ENCODE measurements around the gene AGAP2. TPM values are rescaled to one million over a fixed set of nuclear protein-coding genes. Genes with fewer than 3 reads are reported as not detected.

Gene AGAP2
- total RNA-seq: 2.1 TPM

DNA sequence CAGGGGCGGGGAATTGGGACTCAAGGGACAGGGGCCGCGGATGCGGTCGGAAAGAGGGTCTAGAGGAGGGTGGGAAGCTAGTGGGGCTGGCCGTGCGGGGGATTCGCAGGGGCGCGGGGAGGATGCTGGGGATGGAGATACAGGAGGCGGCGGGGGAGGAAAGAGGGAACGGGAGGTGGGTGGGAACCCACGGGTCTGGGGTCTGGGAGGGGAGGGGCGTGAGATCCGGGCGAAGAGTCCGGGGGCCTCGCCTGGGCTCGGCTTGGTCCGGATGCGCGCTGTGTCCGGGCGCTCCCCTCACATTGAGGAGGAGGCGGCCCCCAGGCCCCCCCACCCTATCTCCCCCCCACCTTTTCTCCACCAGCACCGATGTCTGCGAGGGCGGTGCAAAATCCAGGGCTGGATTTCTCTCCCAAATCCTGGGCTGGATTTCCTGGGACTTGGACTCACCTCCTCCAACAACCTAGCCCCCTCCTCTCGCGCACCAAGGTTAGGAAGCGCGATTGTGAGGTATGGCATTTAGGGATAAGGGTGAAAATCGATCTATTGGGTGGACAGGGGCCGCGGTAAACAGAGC, at the start of gene AGAP2:
TSS of gene AGAP2 (minus strand) at position 82 of the 577 bp plus-strand sequence. CDS start 496 bp downstream, outside the sequence.
- Histone ChIP-seq H3K27me3 (ENCODE audit: control insufficient read depth in 3 of 3, insufficient read depth in 3 of 3, low read length in 3 of 3) (peaks cover 41 to 68% (median 61%) of the 10 kb centered on the region in 3 donors), H3K9ac (ENCODE audit: low read depth in 1 of 3, low read length in 3 of 3) (peak within 1 kb of the TSS in 1 of 3 donors; percentile 72), H3K4me1 (ENCODE audit: control insufficient read depth in 3 of 3, insufficient read depth in 3 of 3, low read length in 3 of 3) (peaks cover 18 to 34% (median 23%) of the 10 kb centered on the region in 3 donors)

DNA sequence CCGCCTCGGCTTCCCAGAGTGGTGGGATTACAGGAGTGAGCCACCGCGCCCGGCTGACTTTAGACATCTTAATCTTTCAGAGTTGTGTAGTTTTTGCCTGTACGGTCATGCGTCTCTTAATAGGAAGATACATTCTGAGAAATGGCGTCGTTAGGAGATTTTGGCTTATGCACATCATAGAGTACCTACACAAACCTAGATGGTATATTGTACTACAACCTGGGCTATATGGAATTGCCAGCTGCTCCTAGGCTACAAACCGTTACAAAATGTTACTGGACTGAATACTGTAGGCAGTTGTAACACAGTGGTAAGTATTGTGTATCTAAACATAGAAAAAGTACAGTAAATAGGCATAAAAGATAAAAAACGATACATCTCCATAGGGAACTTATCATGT, 45.3 kb upstream of the AGAP2 start:
- no peaks in the 10 kb centered on the region for H3K27me3 ChIP-seq (ENCODE audit: control insufficient read depth in 3 of 3, insufficient read depth in 3 of 3, low read length in 3 of 3)
- H3K4me1 ChIP-seq (ENCODE audit: control insufficient read depth in 3 of 3, insufficient read depth in 3 of 3, low read length in 3 of 3): peaks cover 8 to 19% (median 10%) of the 10 kb centered on the region in 3 donors
- no peak overlapping the region for H3K4me3 ChIP-seq (ENCODE audit: low read length in 3 of 3)
- H3K36me3 ChIP-seq (ENCODE audit: control insufficient read depth in 3 of 3, insufficient read depth in 3 of 3, low read length in 3 of 3): peaks cover 24 to 40% (median 32%) of the 10 kb centered on the region in 3 donors
- H3K27ac ChIP-seq (ENCODE audit: low read depth, low read length): no peak overlapping the region
- H3K9ac ChIP-seq (ENCODE audit: low read depth in 1 of 3, low read length in 3 of 3): no peak overlapping the region
- H3K9me3 ChIP-seq (ENCODE audit: control insufficient read depth in 3 of 3, low read length in 3 of 3): no peaks in the 10 kb centered on the region

More for the DNA sequence above, at the start of gene AGAP2:
- Histone ChIP-seq H3K27ac (ENCODE audit: low read depth, low read length) (peak within 1 kb of the TSS; percentile 36), H3K36me3 (ENCODE audit: control insufficient read depth in 3 of 3, insufficient read depth in 3 of 3, low read length in 3 of 3) (no peaks in the 10 kb centered on the region), H3K4me3 (ENCODE audit: low read length in 3 of 3) (peak within 1 kb of the TSS in 2 of 3 donors; percentile 40 to 54), H3K9me3 (ENCODE audit: control insufficient read depth in 3 of 3, low read length in 3 of 3) (no peaks in the 10 kb centered on the region)

DNA sequence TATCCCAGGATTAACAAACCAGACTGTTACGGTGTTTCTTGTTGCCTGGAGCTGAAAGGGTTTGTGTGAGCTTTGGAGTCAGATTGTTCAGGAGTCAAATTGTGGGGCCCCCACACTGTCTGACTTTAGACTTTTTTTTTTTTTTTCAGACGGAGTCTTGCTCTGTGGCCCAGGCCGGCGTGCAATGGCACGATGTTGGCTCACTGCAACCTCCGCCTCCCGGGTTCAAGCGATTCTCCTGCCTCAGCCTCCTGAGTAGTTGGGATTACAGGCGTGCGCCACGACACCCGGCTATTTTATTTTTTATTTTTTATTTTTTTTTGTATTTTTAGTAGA, 44.9 kb upstream of the AGAP2 start:
- Histone ChIP-seq H3K4me1 (ENCODE audit: control insufficient read depth in 3 of 3, insufficient read depth in 3 of 3, low read length in 3 of 3) (peaks cover 8 to 19% (median 10%) of the 10 kb centered on the region in 3 donors), H3K27ac (ENCODE audit: low read depth, low read length) (no peak overlapping the region), H3K27me3 (ENCODE audit: control insufficient read depth in 3 of 3, insufficient read depth in 3 of 3, low read length in 3 of 3) (no peaks in the 10 kb centered on the region), H3K9ac (ENCODE audit: low read depth in 1 of 3, low read length in 3 of 3) (peak overlapping the region; percentile 88 to 97 (median 97)), H3K4me3 (ENCODE audit: low read length in 3 of 3) (peak overlapping the region; percentile 97 to 100 (median 100)), H3K36me3 (ENCODE audit: control insufficient read depth in 3 of 3, insufficient read depth in 3 of 3, low read length in 3 of 3) (peaks cover 24 to 37% (median 30%) of the 10 kb centered on the region in 3 donors), H3K9me3 (ENCODE audit: control insufficient read depth in 3 of 3, low read length in 3 of 3) (no peaks in the 10 kb centered on the region)

DNA sequence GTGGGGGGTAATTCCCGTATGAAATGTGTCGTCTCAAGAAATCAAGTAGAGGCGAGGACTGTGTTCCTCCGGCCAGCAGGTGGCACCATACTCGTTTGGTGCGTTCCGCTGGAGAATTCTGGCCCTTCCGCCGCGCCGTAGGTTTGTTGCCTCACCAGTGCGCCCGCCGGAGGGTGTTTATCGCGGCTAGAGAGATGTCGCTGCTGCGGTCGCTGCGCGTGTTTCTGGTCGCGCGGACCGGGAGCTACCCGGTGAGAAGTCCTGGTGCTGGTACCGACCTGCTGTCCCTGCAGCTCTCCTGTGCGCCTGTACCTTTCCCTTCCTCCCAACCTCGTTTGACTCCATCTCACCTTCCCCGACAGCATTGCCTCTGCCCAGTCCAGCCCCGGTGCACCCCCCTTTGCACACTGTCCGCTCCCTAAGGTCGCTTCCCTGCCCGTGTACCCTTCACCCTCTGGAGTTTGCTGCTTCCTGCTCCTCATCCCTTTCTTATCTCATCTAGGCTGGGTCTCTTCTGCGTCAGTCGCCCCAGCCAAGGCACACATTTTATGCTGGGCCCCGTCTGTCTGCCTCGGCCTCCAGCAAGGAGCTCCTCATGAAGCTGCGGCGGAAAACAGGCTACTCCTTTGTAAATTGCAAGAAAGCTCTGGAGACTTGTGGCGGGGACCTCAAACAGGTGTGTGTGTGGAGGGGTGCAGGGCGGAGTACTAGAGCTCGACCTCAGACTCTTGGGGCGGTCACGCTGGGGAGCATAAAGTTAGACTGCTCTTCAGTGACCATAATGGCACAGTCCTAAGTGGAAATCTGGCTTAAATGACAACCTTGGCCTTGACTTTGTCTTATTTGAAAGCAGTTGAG, 44.3 kb upstream of the AGAP2 start, which contains the start of gene TSFM:
TSS of gene TSFM (plus strand) at position 180 of the 858 bp plus-strand sequence. CDS start at position 195, 15 bp downstream.
- Histone ChIP-seq H3K36me3 (ENCODE audit: control insufficient read depth in 3 of 3, insufficient read depth in 3 of 3, low read length in 3 of 3) (peaks cover 23 to 35% (median 28%) of the 10 kb centered on the region in 3 donors), H3K4me1 (ENCODE audit: control insufficient read depth in 3 of 3, insufficient read depth in 3 of 3, low read length in 3 of 3) (peaks cover 8 to 19% (median 10%) of the 10 kb centered on the region in 3 donors), H3K9me3 (ENCODE audit: control insufficient read depth in 3 of 3, low read length in 3 of 3) (no peaks in the 10 kb centered on the region), H3K4me3 (ENCODE audit: low read length in 3 of 3) (peak within 1 kb of the TSS; percentile 97 to 100 (median 100)), H3K9ac (ENCODE audit: low read depth in 1 of 3, low read length in 3 of 3) (peak within 1 kb of the TSS; percentile 88 to 97 (median 97)), H3K27ac (ENCODE audit: low read depth, low read length) (peak within 1 kb of the TSS; percentile 61), H3K27me3 (ENCODE audit: control insufficient read depth in 3 of 3, insufficient read depth in 3 of 3, low read length in 3 of 3) (no peaks in the 10 kb centered on the region)

DNA sequence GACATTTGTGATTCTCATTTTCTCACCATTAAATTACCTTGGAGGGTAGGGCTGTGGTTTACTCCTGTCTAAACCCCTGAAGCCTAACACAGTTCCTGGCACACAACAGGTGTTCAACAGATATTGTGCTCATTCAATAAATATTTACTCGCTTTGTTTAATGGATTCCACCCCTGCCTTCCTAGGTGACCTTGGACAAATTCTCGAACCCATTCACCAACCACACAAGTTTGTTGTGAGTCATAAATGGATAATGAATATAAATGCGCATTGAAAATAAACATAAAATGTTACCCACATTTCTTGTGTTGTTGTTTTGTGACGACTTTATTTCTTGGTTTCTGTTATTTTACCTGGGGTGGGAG, 43.7 kb upstream of the AGAP2 start:
- H3K9me3 ChIP-seq (ENCODE audit: control insufficient read depth in 3 of 3, low read length in 3 of 3): no peaks in the 10 kb centered on the region
- peaks cover 8 to 19% (median 10%) of the 10 kb centered on the region in 3 donors for H3K4me1 ChIP-seq (ENCODE audit: control insufficient read depth in 3 of 3, insufficient read depth in 3 of 3, low read length in 3 of 3)
- H3K4me3 ChIP-seq (ENCODE audit: low read length in 3 of 3): peak overlapping the region; percentile 97 to 100 (median 100)
- H3K27me3 ChIP-seq (ENCODE audit: control insufficient read depth in 3 of 3, insufficient read depth in 3 of 3, low read length in 3 of 3): no peaks in the 10 kb centered on the region
- H3K9ac ChIP-seq (ENCODE audit: low read depth in 1 of 3, low read length in 3 of 3): peak overlapping the region in 1 of 3 donors; percentile 4
- H3K27ac ChIP-seq (ENCODE audit: low read depth, low read length): no peak overlapping the region
- peaks cover 21 to 34% (median 27%) of the 10 kb centered on the region in 3 donors for H3K36me3 ChIP-seq (ENCODE audit: control insufficient read depth in 3 of 3, insufficient read depth in 3 of 3, low read length in 3 of 3)

DNA sequence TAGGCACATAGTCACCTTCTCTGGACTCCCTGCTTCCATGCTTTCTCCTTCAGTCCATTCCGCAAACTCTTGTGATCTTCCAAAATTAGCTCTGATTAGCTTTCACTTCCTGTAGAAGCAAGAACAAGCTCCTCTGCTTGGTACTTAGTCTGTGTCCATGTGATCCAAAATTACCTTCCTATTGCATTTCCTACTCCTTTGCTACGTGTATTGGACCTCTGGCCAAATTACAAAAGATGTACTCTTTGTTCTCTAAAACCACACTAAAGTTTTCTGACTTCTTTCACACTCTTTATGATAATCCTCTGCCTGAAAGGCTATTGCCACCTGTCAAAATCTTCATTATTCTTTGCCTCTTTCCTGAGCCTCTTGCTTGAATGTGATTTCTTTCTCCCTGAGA, 43.3 kb upstream of the AGAP2 start:
- Histone ChIP-seq H3K36me3 (ENCODE audit: control insufficient read depth in 3 of 3, insufficient read depth in 3 of 3, low read length in 3 of 3) (peaks cover 17 to 30% (median 23%) of the 10 kb centered on the region in 3 donors), H3K9ac (ENCODE audit: low read depth in 1 of 3, low read length in 3 of 3) (no peak overlapping the region), H3K9me3 (ENCODE audit: control insufficient read depth in 3 of 3, low read length in 3 of 3) (no peaks in the 10 kb centered on the region), H3K4me1 (ENCODE audit: control insufficient read depth in 3 of 3, insufficient read depth in 3 of 3, low read length in 3 of 3) (peaks cover 8 to 19% (median 10%) of the 10 kb centered on the region in 3 donors), H3K27me3 (ENCODE audit: control insufficient read depth in 3 of 3, insufficient read depth in 3 of 3, low read length in 3 of 3) (no peaks in the 10 kb centered on the region), H3K4me3 (ENCODE audit: low read length in 3 of 3) (no peak overlapping the region), H3K27ac (ENCODE audit: low read depth, low read length) (no peak overlapping the region)

DNA sequence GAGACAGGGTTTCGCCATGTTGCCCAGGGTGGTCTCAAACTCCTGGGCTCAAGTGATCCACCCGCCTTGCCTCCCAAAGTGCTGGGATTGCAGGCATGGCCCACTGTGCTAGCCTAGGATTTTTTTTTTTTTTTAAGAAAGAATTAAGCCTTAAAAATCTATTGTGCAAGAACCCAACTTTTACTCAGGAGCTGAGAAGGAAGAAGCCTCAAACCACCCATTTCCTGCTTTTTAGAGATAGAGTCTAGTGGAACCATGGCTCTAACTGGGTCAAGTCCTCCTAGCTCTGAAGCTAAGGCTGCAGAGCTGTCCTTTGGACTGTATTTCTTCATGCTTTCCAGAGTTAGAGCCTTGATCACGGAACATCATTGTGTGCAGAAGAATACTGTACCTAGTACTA, 42.7 kb upstream of the AGAP2 start:
- Histone ChIP-seq H3K27ac (ENCODE audit: low read depth, low read length) (no peak overlapping the region), H3K27me3 (ENCODE audit: control insufficient read depth in 3 of 3, insufficient read depth in 3 of 3, low read length in 3 of 3) (no peaks in the 10 kb centered on the region), H3K36me3 (ENCODE audit: control insufficient read depth in 3 of 3, insufficient read depth in 3 of 3, low read length in 3 of 3) (peaks cover 11 to 24% (median 21%) of the 10 kb centered on the region in 3 donors), H3K9me3 (ENCODE audit: control insufficient read depth in 3 of 3, low read length in 3 of 3) (no peaks in the 10 kb centered on the region), H3K4me1 (ENCODE audit: control insufficient read depth in 3 of 3, insufficient read depth in 3 of 3, low read length in 3 of 3) (peaks cover 8 to 19% (median 10%) of the 10 kb centered on the region in 3 donors), H3K4me3 (ENCODE audit: low read length in 3 of 3) (no peak overlapping the region), H3K9ac (ENCODE audit: low read depth in 1 of 3, low read length in 3 of 3) (no peak overlapping the region)

DNA sequence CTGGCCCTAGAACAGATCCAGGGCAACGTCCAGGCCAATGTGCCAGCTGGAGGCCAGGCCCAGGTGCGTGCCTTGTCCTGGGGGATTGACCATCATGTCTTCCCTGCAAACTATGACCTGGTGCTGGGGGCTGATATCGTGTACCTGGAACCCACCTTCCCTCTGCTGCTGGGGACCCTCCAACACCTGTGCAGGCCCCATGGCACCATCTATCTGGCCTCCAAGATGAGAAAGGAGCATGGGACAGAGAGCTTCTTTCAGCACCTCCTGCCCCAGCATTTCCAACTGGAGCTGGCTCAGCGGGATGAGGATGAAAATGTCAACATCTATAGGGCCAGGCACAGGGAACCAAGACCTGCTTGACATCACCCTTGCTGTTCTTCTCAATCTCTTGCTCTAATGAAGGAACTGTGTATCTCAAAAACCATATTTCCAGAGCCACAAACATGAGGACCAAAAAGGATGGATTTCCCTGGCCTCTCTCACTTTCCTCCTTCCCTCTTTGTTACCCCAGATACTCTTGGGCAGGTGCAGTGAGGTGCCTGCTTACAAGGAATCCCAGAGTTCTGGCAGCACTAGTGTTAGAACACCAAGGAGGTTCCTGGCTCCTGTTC, 41.8 kb upstream of the AGAP2 start:
- H3K27ac ChIP-seq (ENCODE audit: low read depth, low read length): no peak overlapping the region
- no peak overlapping the region for H3K9ac ChIP-seq (ENCODE audit: low read depth in 1 of 3, low read length in 3 of 3)
- peaks cover 8 to 19% (median 10%) of the 10 kb centered on the region in 3 donors for H3K4me1 ChIP-seq (ENCODE audit: control insufficient read depth in 3 of 3, insufficient read depth in 3 of 3, low read length in 3 of 3)
- no peaks in the 10 kb centered on the region for H3K9me3 ChIP-seq (ENCODE audit: control insufficient read depth in 3 of 3, low read length in 3 of 3)
- H3K36me3 ChIP-seq (ENCODE audit: control insufficient read depth in 3 of 3, insufficient read depth in 3 of 3, low read length in 3 of 3): peaks cover 6 to 22% (median 14%) of the 10 kb centered on the region in 3 donors
- no peaks in the 10 kb centered on the region for H3K27me3 ChIP-seq (ENCODE audit: control insufficient read depth in 3 of 3, insufficient read depth in 3 of 3, low read length in 3 of 3)
- no peak overlapping the region for H3K4me3 ChIP-seq (ENCODE audit: low read length in 3 of 3)

DNA sequence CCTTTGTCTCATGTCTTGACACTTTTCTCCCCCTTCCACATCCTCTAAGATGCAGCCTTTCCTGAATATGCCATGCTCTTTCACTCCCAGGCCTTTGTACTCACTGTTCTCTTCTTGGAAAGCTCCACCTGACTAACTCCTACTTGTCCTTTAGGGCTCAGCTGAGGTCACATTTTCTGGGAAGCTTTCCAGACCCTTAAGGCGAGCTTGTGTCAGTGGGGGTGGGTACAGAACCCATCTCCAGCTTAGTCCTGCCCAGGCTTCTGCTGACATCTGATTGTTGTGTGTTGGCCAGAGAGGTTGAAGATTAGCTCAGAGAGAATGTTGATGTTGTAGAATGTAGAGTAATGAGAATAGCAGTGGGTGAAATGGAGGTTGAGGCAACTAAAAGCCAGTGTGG, 41.2 kb upstream of the AGAP2 start:
- Histone ChIP-seq H3K27me3 (ENCODE audit: control insufficient read depth in 3 of 3, insufficient read depth in 3 of 3, low read length in 3 of 3) (no peaks in the 10 kb centered on the region), H3K9ac (ENCODE audit: low read depth in 1 of 3, low read length in 3 of 3) (no peak overlapping the region), H3K4me3 (ENCODE audit: low read length in 3 of 3) (no peak overlapping the region)

More for the DNA sequence above, 41.2 kb upstream of the AGAP2 start:
- Histone ChIP-seq H3K9me3 (ENCODE audit: control insufficient read depth in 3 of 3, low read length in 3 of 3) (no peaks in the 10 kb centered on the region), H3K4me1 (ENCODE audit: control insufficient read depth in 3 of 3, insufficient read depth in 3 of 3, low read length in 3 of 3) (peaks cover 8 to 19% (median 10%) of the 10 kb centered on the region in 3 donors), H3K27ac (ENCODE audit: low read depth, low read length) (no peak overlapping the region), H3K36me3 (ENCODE audit: control insufficient read depth in 3 of 3, insufficient read depth in 3 of 3, low read length in 3 of 3) (peaks cover 3 to 19% (median 14%) of the 10 kb centered on the region in 3 donors)
